OCI-M2 (cell line): ENCODE data around the gene MMS19.
"Not testable (repeated sequence)": the region's sequence is repeated elsewhere in the genome, so short reads cannot be mapped to it uniquely, and the experiment has no call there.

Source experiments
- DNase-seq: peaks from one replicate; lab custom pipeline; 2025; ENCODE audit not compliant: unreplicated experiment; lab: John Stamatoyannopoulos, UW

The MMS19 gene

GRCh38 chr10:97434055-97434454 lies 64.2 kb downstream of the MMS19 start:
- no peak for DNase-seq

GRCh38 chr10:97428572-97428981 lies 69.6 kb downstream of the MMS19 start:
- no peak for DNase-seq

GRCh38 chr10:97427571-97428179 lies 70.5 kb downstream of the MMS19 start:
- no peak for DNase-seq

GRCh38 chr10:97426776-97427570 lies 71.2 kb downstream of the MMS19 start:
- DNase-seq: no peak

GRCh38 chr10:97425964-97426775 lies 72.1 kb downstream of the MMS19 start, which contains the start of gene PGAM1:
Gene PGAM1 (plus strand): TSS chr10:97426191. CDS start chr10:97426308, 117 bp downstream.
- DNase-seq: peak; percentile 93

GRCh38 chr10:97423757-97424098 lies 74.5 kb downstream of the MMS19 start:
- DNase-seq: not testable (repeated sequence)

GRCh38 chr10:97416565-97416964 lies 81.7 kb downstream of the MMS19 start:
- DNase-seq: no peak

GRCh38 chr10:97412891-97413304 lies 85.3 kb downstream of the MMS19 start:
- no peak for DNase-seq

GRCh38 chr10:97411406-97411805 lies 86.8 kb downstream of the MMS19 start:
- no peak for DNase-seq

DNA sequence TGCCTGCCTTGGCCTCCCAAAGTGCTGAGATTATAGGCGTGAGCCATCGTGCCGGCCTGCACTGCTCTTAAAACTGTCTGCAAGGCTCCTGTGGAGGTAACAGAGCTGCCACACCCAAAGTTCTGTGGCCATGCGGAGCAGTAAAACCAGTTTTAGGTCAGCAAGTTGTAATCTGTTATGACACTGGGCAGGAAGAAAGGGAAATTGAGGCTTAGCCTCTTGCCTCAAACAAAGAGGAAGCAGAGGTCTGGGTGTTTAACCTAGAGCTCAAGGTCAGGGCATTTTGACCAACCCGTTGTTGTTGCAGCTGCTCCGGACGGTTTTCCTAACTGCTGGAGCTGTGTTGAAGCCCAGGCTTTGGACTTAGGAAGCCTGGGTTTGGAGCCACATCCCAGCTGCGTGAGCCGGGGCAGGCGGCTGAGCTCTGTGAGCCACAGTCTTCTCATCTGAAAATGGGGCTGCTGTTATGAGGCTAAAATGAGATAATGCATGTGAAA lies 89.7 kb downstream of the MMS19 start:
- DNase-seq: no peak
